DND-41 (cell line): Measurements from ENCODE around the gene SPC24.
"Not testable (repeated sequence)": the region's sequence is repeated elsewhere in the genome, so short reads cannot be mapped to it uniquely, and the experiment has no call there.

Experiments used
- ATAC-seq: fragments of 200-7000 bp; cut with Tn5 transposase; 3 replicates; pipeline ENCODE4 v1.9.1; 2021; ENCODE audit warnings: low read depth; ENCODE audit not compliant: insufficient read depth
- DNase-seq: peaks from one replicate; pipeline ENCODE4 v3.0.0-alpha.2; 2020
- H2AFZ ChIP-seq: 2 replicates; pipeline ENCODE4 v1.6.0; 2012; ENCODE audit warnings: low read depth, low read length
- H3K27ac ChIP-seq: 2 replicates; pipeline ENCODE4 v1.5.1; 2012; ENCODE audit warnings: low read length, inconsistent platforms
- H3K27me3 ChIP-seq: fragments of 200-600 bp; sonication (generic); 2 replicates; pipeline ENCODE4 v1.6.0; 2012; ENCODE audit warnings: low read length, mild to moderate bottlenecking, inconsistent platforms; ENCODE audit not compliant: insufficient read depth, poor library complexity
- H3K36me3 ChIP-seq: 2 replicates; pipeline ENCODE4 v1.5.1; 2012; ENCODE audit warnings: low read length, inconsistent platforms; ENCODE audit not compliant: insufficient read depth
- H3K4me1 ChIP-seq: 2 replicates; pipeline ENCODE4 v1.5.1; 2012; ENCODE audit warnings: mild to moderate bottlenecking, low read length; ENCODE audit not compliant: insufficient read depth
- H3K4me2 ChIP-seq: 2 replicates; pipeline ENCODE4 v1.6.0; 2012; ENCODE audit warnings: mild to moderate bottlenecking, moderate library complexity, low read length, inconsistent platforms; ENCODE audit not compliant: insufficient read depth
- H3K4me3 ChIP-seq, 2 experiments: fragments of 200-600 bp in 1 of 2; shearing (Covaris generic) in 1 of 2; 2 replicates each; pipeline ENCODE4 v1.5.1; 2012 to 2016; ENCODE audit warnings: inconsistent platforms in 2 of 2, low read length in 2 of 2, mild to moderate bottlenecking in 2 of 2, low read depth in 1 of 2, moderate library complexity in 1 of 2
- H3K79me2 ChIP-seq: 2 replicates; pipeline ENCODE4 v1.6.0; 2012; ENCODE audit warnings: low read length, inconsistent platforms; ENCODE audit not compliant: insufficient read depth
- H3K9ac ChIP-seq: 2 replicates; pipeline ENCODE4 v1.6.0; 2012; ENCODE audit warnings: low read depth, mild to moderate bottlenecking, inconsistent platforms, low read length, moderate library complexity
- H3K9me3 ChIP-seq: 2 replicates; pipeline ENCODE4 v1.5.1; 2012; ENCODE audit warnings: low read length, moderate library complexity, mild to moderate bottlenecking, inconsistent platforms; ENCODE audit not compliant: insufficient read depth, severe bottlenecking
- H4K20me1 ChIP-seq: 2 replicates; pipeline ENCODE4 v1.6.0; 2012; ENCODE audit warnings: low read length; ENCODE audit not compliant: insufficient read depth
- EZH2 ChIP-seq: IDR thresholded peaks from 3 replicates; pipeline ENCODE4 v1.6.1; 2012; ENCODE audit warnings: borderline replicate concordance, low read depth, mild to moderate bottlenecking, moderate library complexity, low read length, inconsistent platforms; ENCODE audit not compliant: severe bottlenecking
- TF ChIP-seq, protein P1 (sequence below): IDR thresholded peaks from 2 replicates; pipeline ENCODE4 v1.5.1; 2012; ENCODE audit warnings: borderline replicate concordance, low read length, moderate library complexity, mild to moderate bottlenecking; ENCODE audit not compliant: poor library complexity, severe bottlenecking; ENCODE audit errors: extremely low read depth

The SPC24 gene

DNA sequence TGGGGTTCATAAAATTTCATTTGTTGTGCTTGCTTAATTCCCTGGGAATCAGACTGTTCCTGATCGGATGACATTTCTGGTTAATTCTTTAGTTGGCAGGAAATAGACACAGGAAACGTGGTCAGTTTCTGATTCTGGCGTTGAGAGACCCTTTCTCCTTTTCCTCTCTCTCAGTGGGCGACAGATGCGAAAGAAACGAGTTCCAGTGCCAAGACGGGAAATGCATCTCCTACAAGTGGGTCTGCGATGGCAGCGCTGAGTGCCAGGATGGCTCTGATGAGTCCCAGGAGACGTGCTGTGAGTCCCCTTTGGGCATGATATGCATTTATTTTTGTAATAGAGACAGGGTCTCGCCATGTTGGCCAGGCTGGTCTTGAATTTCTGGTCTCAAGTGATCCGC, 55.5 kb downstream of the SPC24 start:
- no peak for TF ChIP-seq EZH2
- TF ChIP-seq, protein P1, sequence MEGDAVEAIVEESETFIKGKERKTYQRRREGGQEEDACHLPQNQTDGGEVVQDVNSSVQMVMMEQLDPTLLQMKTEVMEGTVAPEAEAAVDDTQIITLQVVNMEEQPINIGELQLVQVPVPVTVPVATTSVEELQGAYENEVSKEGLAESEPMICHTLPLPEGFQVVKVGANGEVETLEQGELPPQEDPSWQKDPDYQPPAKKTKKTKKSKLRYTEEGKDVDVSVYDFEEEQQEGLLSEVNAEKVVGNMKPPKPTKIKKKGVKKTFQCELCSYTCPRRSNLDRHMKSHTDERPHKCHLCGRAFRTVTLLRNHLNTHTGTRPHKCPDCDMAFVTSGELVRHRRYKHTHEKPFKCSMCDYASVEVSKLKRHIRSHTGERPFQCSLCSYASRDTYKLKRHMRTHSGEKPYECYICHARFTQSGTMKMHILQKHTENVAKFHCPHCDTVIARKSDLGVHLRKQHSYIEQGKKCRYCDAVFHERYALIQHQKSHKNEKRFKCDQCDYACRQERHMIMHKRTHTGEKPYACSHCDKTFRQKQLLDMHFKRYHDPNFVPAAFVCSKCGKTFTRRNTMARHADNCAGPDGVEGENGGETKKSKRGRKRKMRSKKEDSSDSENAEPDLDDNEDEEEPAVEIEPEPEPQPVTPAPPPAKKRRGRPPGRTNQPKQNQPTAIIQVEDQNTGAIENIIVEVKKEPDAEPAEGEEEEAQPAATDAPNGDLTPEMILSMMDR: no peak
- Histone ChIP-seq H3K79me2 (peaks cover 84% of the 10 kb centered on the region), H3K36me3 (peaks cover 90% of the 10 kb centered on the region), H3K27me3 (no peaks in the 10 kb centered on the region), H3K4me1 (peaks cover 10% of the 10 kb centered on the region; the same call in 1 of the 2 replicates), H3K4me2 (no peak overlapping the region), H3K9ac (no peak overlapping the region), H2AFZ (no peak overlapping the region), H3K27ac (no peak overlapping the region), H3K4me3 (no peak overlapping the region), H4K20me1 (peaks cover 69% of the 10 kb centered on the region), H3K9me3 (no peaks in the 10 kb centered on the region)
- DNase-seq (no peak), ATAC-seq (no peak)

DNA sequence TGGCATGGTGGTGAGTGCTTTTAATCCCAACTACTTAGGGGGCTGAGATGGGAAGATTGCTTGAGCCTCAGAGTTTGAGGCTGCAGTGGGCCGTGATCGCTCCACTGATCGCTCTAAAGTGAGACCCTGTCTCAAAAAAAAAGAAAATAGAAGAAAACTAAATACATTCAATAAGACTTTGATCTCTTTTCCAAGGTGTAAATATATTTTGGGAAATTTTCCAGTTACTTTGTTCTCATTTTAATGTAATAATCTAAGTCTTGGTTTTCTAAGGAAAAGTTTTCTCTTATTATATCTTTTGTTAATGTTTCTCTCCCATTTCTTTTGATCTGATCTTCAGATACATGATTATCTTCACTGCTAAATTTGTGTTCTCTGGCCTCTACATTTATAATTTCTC, 56.7 kb downstream of the SPC24 start:
- peaks cover 18% of the 10 kb centered on the region for H3K4me1 ChIP-seq
- no peaks in the 10 kb centered on the region for H3K27me3 ChIP-seq
- H3K27ac ChIP-seq: no peak overlapping the region
- peaks cover 76% of the 10 kb centered on the region for H4K20me1 ChIP-seq
- DNase-seq (no peak), ATAC-seq (no peak)
- TF ChIP-seq, protein P1: no peak
- no peak for TF ChIP-seq EZH2
- H3K9ac ChIP-seq: no peak overlapping the region
- no peaks in the 10 kb centered on the region for H3K9me3 ChIP-seq
- no peak overlapping the region for H3K4me3 ChIP-seq
- H3K79me2 ChIP-seq: peaks cover 91% of the 10 kb centered on the region
- no peak overlapping the region for H2AFZ ChIP-seq
- peaks cover 89% of the 10 kb centered on the region for H3K36me3 ChIP-seq
- H3K4me2 ChIP-seq: no peak overlapping the region

DNA sequence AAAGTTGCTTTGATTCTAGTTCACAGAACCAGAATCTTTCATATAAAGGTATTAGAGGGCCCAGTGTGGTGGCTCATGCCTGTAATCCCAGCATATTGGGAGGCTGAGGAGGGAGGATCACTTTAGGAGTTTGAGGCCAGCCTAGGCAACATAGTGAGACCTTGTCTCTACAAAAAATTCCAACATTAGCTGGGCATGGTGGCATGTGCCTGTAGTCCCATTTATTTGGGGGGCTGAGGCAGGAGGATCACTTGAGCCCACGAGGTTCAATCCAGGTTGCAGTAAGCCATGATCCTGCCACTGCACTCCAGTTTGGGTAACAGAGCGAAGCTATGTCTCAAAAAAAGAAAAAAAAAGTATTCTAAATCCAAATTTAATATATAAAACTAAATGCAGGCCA, 57.3 kb downstream of the SPC24 start:
- TF ChIP-seq, protein P1: no peak
- TF ChIP-seq EZH2: no peak
- no peaks in the 10 kb centered on the region for H3K9me3 ChIP-seq
- H4K20me1 ChIP-seq: peaks cover 78% of the 10 kb centered on the region
- no peak overlapping the region for H3K27ac ChIP-seq
- H3K36me3 ChIP-seq: peaks cover 89% of the 10 kb centered on the region
- no peak overlapping the region for H3K9ac ChIP-seq
- H3K4me1 ChIP-seq: peaks cover 23% of the 10 kb centered on the region
- peaks cover 93% of the 10 kb centered on the region for H3K79me2 ChIP-seq
- H2AFZ ChIP-seq: no peak overlapping the region
- DNase-seq (no peak), ATAC-seq (no peak)
- no peak overlapping the region for H3K4me2 ChIP-seq
- H3K27me3 ChIP-seq: no peaks in the 10 kb centered on the region
- H3K4me3 ChIP-seq: no peak overlapping the region

DNA sequence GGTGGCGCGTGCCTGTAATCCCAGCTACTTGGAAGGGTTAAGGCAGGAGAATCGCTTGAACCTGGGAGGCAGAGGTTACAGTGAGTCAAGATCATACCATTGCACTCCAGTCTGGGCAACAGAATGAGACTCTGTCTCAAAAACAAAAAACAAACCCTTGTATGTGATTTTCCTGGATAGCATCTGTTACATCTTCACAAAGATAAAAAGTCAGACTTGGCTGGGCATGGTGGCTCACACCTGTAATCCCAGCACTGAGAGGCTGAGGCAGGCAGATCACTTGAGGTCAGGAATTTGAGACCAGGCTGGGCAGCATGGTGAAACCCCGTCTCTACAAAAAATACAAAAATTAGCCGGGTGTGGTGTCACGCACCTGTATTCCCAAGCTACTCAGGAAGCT, 58.2 kb downstream of the SPC24 start:
- not testable (repeated sequence) for ATAC-seq, H3K4me2 ChIP-seq, H3K9me3 ChIP-seq, H3K4me3 ChIP-seq, H3K27me3 ChIP-seq, H3K9ac ChIP-seq, DNase-seq, H3K27ac ChIP-seq, H2AFZ ChIP-seq
- Histone ChIP-seq H3K79me2 (peaks cover 93% of the 10 kb centered on the region), H3K4me1 (peaks cover 33% of the 10 kb centered on the region), H4K20me1 (peaks cover 80% of the 10 kb centered on the region), H3K36me3 (peaks cover 89% of the 10 kb centered on the region)
